Lower leg skin (tissue), 3 donors: ENCODE data around the gene RBPJ.

Source experiments
- POLR2A ChIP-seq, 2 donors: fragments of 450-650 bp; IDR thresholded peaks; one replicate each; pipeline ENCODE4 v1.6.1; 2016 to 2017; ENCODE audit warnings: antibody characterized with exemption in 2 of 2, mild to moderate bottlenecking in 1 of 2, moderate library complexity in 1 of 2
- TF ChIP-seq, protein P1 (sequence below), 3 donors: fragments of 450-650 bp; IDR thresholded peaks; one replicate each; pipeline ENCODE4 v1.5.1; 2016; ENCODE audit warnings: antibody characterized with exemption in 3 of 3, mild to moderate bottlenecking in 3 of 3, moderate library complexity in 2 of 3

DNA sequence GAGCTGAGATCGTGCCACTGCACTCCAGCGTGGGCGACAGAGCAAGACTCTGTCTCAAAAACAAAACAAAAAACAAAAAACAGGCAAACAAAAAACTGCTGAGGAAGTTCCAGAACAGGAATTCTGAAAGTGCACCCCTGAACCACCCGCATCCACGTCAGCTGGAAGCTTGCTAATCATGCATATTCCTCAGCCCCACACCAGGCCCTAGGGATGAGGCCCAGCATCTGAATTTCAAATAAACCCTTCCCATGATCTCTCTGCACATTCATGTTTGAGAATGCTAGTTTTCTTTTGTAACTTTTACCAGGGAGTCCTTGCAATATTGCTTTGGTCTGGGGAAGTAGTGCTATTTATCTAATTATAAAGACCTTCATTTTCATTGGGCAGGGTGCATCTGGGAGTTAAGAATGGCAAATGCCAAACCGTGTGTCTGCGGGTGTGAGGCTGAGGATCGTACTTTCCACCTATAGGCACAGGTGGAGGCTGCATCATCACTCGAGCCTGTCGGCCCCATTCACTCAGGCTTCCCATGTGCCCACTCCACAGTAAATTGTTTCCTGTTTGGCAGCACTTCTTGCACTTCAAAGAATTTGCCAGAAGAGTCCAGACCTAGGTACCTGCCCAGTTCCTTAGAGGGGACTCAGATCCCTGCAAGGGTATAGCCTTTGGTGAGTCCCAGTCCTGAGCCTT is 145.9 kb downstream of the RBPJ start:
- TF ChIP-seq, protein P1, sequence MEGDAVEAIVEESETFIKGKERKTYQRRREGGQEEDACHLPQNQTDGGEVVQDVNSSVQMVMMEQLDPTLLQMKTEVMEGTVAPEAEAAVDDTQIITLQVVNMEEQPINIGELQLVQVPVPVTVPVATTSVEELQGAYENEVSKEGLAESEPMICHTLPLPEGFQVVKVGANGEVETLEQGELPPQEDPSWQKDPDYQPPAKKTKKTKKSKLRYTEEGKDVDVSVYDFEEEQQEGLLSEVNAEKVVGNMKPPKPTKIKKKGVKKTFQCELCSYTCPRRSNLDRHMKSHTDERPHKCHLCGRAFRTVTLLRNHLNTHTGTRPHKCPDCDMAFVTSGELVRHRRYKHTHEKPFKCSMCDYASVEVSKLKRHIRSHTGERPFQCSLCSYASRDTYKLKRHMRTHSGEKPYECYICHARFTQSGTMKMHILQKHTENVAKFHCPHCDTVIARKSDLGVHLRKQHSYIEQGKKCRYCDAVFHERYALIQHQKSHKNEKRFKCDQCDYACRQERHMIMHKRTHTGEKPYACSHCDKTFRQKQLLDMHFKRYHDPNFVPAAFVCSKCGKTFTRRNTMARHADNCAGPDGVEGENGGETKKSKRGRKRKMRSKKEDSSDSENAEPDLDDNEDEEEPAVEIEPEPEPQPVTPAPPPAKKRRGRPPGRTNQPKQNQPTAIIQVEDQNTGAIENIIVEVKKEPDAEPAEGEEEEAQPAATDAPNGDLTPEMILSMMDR (IDR thresholded peaks at IDR 0.05): no peak
- no peak for TF ChIP-seq POLR2A (IDR thresholded peaks at IDR 0.05)
